GM23248 (cell line): ENCODE data around the gene MYO1H.

Experiments
- EZH2 ChIP-seq: fragments of 200-600 bp; sonication (generic); IDR thresholded peaks from 2 replicates; pipeline ENCODE4 v1.6.1; 2018; ENCODE audit warnings: antibody characterized with exemption, mild to moderate bottlenecking; ENCODE audit not compliant: insufficient read depth, poor library complexity, severe bottlenecking
- EZH2phosphoT487 ChIP-seq: fragments of 200-600 bp; sonication (generic); IDR thresholded peaks from 2 replicates; pipeline ENCODE4 v1.6.1; 2018; ENCODE audit warnings: antibody characterized with exemption, moderate library complexity, mild to moderate bottlenecking, low read depth; ENCODE audit not compliant: insufficient read depth

DNA sequence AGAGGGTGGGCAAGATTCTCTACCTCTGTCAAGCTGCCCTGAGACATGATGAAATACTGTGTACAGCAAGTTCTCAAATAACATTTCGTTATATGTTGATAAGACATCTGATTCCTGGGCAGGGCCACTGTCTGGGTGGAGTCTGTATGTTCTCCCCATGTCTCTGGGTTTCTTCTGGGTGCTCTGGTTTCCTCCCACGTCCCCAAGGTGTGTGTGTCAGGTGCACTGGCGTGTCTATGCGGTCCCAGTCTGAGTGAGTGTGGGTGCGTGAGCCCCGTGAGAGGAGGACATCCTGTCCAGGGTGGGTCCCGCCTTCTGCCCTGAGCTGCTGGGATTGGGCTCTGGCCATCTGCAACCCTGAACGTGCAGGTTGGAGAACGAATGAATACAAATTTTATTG lies 99.8 kb downstream of the MYO1H start:
- TF ChIP-seq EZH2phosphoT487 (no peak), EZH2 (no peak)
